HUDEP-2 (cell line): ENCODE measurements around the gene ZBTB44.
"Not testable (repeated sequence)": the region's sequence is repeated elsewhere in the genome, so short reads cannot be mapped to it uniquely, and the experiment has no call there.

Experiments used
- DNase-seq, 76 experiments: peaks; one replicate each; lab custom pipeline; 2025; ENCODE audit not compliant: unreplicated experiment in 76 of 76; lab: John Stamatoyannopoulos, UW

Gene ZBTB44

GRCh38 chr11:130202009-130202817 lies 112.5 kb downstream of the ZBTB44 start:
- no peak for DNase-seq

GRCh38 chr11:130201026-130201425 lies 113.7 kb downstream of the ZBTB44 start:
- DNase-seq: no peak

- DNase-seq: no peak
Measured at GRCh38 chr11:130199792-130200191, 114.9 kb downstream of the ZBTB44 start.

- DNase-seq: peak in 1 of 76 experiments; percentile 8
Measured at GRCh38 chr11:130198964-130199363, 115.8 kb downstream of the ZBTB44 start.

- no peak for DNase-seq
Measured at GRCh38 chr11:130198292-130198691, 116.4 kb downstream of the ZBTB44 start.

- no peak for DNase-seq
Measured at GRCh38 chr11:130197386-130198035, 117.2 kb downstream of the ZBTB44 start.

- DNase-seq: no peak
Measured at GRCh38 chr11:130194241-130195023, 120.3 kb downstream of the ZBTB44 start.

GRCh38 chr11:130193551-130193950 lies 121.2 kb downstream of the ZBTB44 start:
- DNase-seq: not testable (repeated sequence)

GRCh38 chr11:130192845-130193267 lies 121.9 kb downstream of the ZBTB44 start:
- no peak for DNase-seq

- no peak for DNase-seq
Measured at GRCh38 chr11:130191896-130192295, 122.8 kb downstream of the ZBTB44 start.

- DNase-seq: no peak
Measured at GRCh38 chr11:130190371-130190881, 124.3 kb downstream of the ZBTB44 start.

- no peak for DNase-seq
Measured at GRCh38 chr11:130189492-130190210, 125.1 kb downstream of the ZBTB44 start.

- DNase-seq: no peak
Measured at GRCh38 chr11:130188585-130189347, 126.0 kb downstream of the ZBTB44 start.

GRCh38 chr11:130188047-130188446 lies 126.7 kb downstream of the ZBTB44 start:
- DNase-seq: no peak

GRCh38 chr11:130187096-130187495 lies 127.6 kb downstream of the ZBTB44 start:
- DNase-seq: no peak

GRCh38 chr11:130183878-130184610 lies 130.7 kb downstream of the ZBTB44 start:
- DNase-seq: no peak

GRCh38 chr11:130181295-130182272 lies 133.1 kb downstream of the ZBTB44 start:
- no peak for DNase-seq

GRCh38 chr11:130180896-130181294 lies 133.8 kb downstream of the ZBTB44 start:
- no peak for DNase-seq
